ENCODE data around the gene CIDEC.
"Not testable (repeated sequence)": the region's sequence is repeated elsewhere in the genome, so short reads cannot be mapped to it uniquely, and the experiment has no call there.

DNA sequence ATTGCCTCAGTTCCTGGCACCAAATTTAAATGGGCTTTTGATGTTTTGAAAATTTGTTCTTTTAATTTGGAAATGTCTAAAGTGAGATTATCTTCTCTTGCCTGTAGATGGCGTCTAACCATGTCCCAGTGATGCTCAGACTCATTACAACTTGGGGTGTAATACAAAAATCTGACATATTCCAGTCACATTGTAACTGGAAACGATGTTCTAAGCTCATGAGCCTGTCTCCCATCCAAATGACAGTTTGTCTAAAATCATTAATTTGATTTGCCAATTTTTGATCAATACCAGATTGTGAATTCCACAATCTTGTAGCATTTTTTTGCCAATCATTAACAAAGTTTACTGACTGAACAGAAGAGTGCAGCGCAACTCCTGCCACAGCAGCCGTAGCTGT is 31.2 kb downstream of the CIDEC start:
- TF ChIP-seq EZH2 (IDR thresholded peaks at IDR 0.05; ENCODE audit: borderline replicate concordance, low read depth, low read length); NR2C2 (CRISPR knock-in tag; IDR thresholded peaks at IDR 0.05); NR2C2 (tag; IDR thresholded peaks at IDR 0.05): not testable (repeated sequence)
- TF ChIP-seq, protein P1, sequence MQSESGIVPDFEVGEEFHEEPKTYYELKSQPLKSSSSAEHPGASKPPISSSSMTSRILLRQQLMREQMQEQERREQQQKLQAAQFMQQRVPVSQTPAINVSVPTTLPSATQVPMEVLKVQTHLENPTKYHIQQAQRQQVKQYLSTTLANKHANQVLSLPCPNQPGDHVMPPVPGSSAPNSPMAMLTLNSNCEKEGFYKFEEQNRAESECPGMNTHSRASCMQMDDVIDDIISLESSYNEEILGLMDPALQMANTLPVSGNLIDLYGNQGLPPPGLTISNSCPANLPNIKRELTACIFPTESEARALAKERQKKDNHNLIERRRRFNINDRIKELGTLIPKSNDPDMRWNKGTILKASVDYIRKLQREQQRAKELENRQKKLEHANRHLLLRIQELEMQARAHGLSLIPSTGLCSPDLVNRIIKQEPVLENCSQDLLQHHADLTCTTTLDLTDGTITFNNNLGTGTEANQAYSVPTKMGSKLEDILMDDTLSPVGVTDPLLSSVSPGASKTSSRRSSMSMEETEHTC (IDR thresholded peaks at IDR 0.05) = not testable (repeated sequence)
